CD8-positive, alpha-beta memory T cell (primary cell): ENCODE results near the gene STK32B. TPM values are rescaled to one million over a fixed set of nuclear protein-coding genes. Genes with fewer than 3 reads are reported as not detected.
A peak's percentile ranks its signal among the peaks of the same experiment; 100 is the strongest.

Experiments used
- CTCF ChIA-PET: fragments of 350-600 bp; sonication (Branson Sonifier 250); formaldehyde crosslinking; loops from one replicate; lab custom pipeline; 2021; ENCODE audit warnings: antibody characterized with exemption; lab: Charles Lee
- POLR2A ChIA-PET: fragments of 350-600 bp; sonication (Branson Sonifier 250); formaldehyde crosslinking; loops from one replicate; lab custom pipeline; 2021; ENCODE audit warnings: antibody characterized with exemption; lab: Charles Lee
- DNase-seq, 5 donors: peaks; one replicate each; pipeline versions ENCODE4 v3.0.0 to v3.0.0-alpha.2; 2020 to 2022; ENCODE audit warnings: mixed read lengths in 1 of 5
- H3K27ac ChIP-seq: one replicate; pipeline ENCODE4 v1.7.0; 2013; ENCODE audit warnings: low read depth, mild to moderate bottlenecking, low read length, moderate library complexity
- H3K27me3 ChIP-seq: 2 replicates; pipeline ENCODE4 v1.7.0; 2013; ENCODE audit warnings: low read length, mild to moderate bottlenecking; ENCODE audit not compliant: insufficient read depth, poor library complexity, severe bottlenecking
- H3K36me3 ChIP-seq: 2 replicates; pipeline ENCODE4 v1.7.0; 2013; ENCODE audit warnings: mild to moderate bottlenecking, low read length, moderate library complexity; ENCODE audit not compliant: insufficient read depth
- H3K4me1 ChIP-seq: 2 replicates; pipeline ENCODE4 v1.7.0; 2013; ENCODE audit warnings: mild to moderate bottlenecking, low read length, moderate library complexity; ENCODE audit not compliant: insufficient read depth
- H3K4me3 ChIP-seq: 2 replicates; pipeline ENCODE4 v1.7.0; 2013; ENCODE audit warnings: mild to moderate bottlenecking, low read length
- H3K9me3 ChIP-seq: 2 replicates; pipeline ENCODE4 v1.7.0; 2013; ENCODE audit warnings: mild to moderate bottlenecking, low read length
- H3K27ac Mint-ChIP-seq, 8 donors: one replicate each; pipeline ENCODE4 v1.8.0; 2020 to 2021; ENCODE audit warnings: mixed read lengths in 8 of 8, mild to moderate bottlenecking in 6 of 8, inconsistent platforms in 3 of 8, moderate library complexity in 3 of 8
- H3K27me3 Mint-ChIP-seq, 2 donors: one replicate each; pipeline ENCODE4 v1.8.0; 2020 to 2021; ENCODE audit warnings: mixed read lengths in 2 of 2, mild to moderate bottlenecking in 1 of 2, moderate library complexity in 1 of 2
- H3K36me3 Mint-ChIP-seq, 3 donors: one replicate each; pipeline ENCODE4 v1.8.0; 2020 to 2021; ENCODE audit warnings: mixed read lengths in 3 of 3, inconsistent platforms in 1 of 3, mild to moderate bottlenecking in 1 of 3
- H3K4me1 Mint-ChIP-seq, 3 donors: one replicate each; pipeline ENCODE4 v1.8.0; 2020 to 2021; ENCODE audit warnings: mixed read lengths in 3 of 3, inconsistent platforms in 1 of 3, mild to moderate bottlenecking in 1 of 3
- H3K4me3 Mint-ChIP-seq, 7 donors: one replicate each; pipeline ENCODE4 v1.8.0; 2020 to 2021; ENCODE audit warnings: mixed read lengths in 7 of 7, mild to moderate bottlenecking in 6 of 7, moderate library complexity in 4 of 7, inconsistent platforms in 2 of 7
- H3K9me3 Mint-ChIP-seq, 5 donors: one replicate each; pipeline ENCODE4 v1.8.0; 2020 to 2022; ENCODE audit warnings: mixed read lengths in 5 of 5, mild to moderate bottlenecking in 3 of 5, moderate library complexity in 2 of 5, inconsistent platforms in 1 of 5
- polyA plus RNA-seq: library from polyadenylated mRNA; unstranded; fragments of 300-500 nt; fragmentation: Illumina TruSeq; gene quantifications from one replicate; pipeline ENCODE4 v1.2.3, GENCODE V29; 2021
- total RNA-seq, 2 experiments: library from RNA; stranded (reverse); gene quantifications; one replicate each; pipeline ENCODE4 v1.2.3, GENCODE V29; 2021

The STK32B gene
- total and polyA plus RNA-seq, 3 experiments from 2014 or later = not detected

- ChIA-PET POLR2A (no interaction called here), CTCF (no interaction called here)
- Histone ChIP-seq H3K4me1 (no peaks in the 10 kb centered on the region), H3K36me3 (no peaks in the 10 kb centered on the region), H3K9me3 (no peaks in the 10 kb centered on the region), H3K27me3 (no peaks in the 10 kb centered on the region), H3K4me3 (no peak overlapping the region), H3K27ac (no peak overlapping the region)
- no peak overlapping the region for H3K27ac Mint-ChIP-seq
- peaks cover 0 to 6% (median 0%) of the 10 kb centered on the region in 5 donors for H3K9me3 Mint-ChIP-seq
- H3K4me1 Mint-ChIP-seq = no peaks in the 10 kb centered on the region
- no peak overlapping the region for H3K4me3 Mint-ChIP-seq
- DNase-seq = no peak
- H3K36me3 Mint-ChIP-seq = no peaks in the 10 kb centered on the region
- peaks cover 1 to 14% of the 10 kb centered on the region in 2 donors for H3K27me3 Mint-ChIP-seq
These were observed 82.8 kb downstream of the STK32B start for GRCh38 chr4:5133933-5134594.

DNA sequence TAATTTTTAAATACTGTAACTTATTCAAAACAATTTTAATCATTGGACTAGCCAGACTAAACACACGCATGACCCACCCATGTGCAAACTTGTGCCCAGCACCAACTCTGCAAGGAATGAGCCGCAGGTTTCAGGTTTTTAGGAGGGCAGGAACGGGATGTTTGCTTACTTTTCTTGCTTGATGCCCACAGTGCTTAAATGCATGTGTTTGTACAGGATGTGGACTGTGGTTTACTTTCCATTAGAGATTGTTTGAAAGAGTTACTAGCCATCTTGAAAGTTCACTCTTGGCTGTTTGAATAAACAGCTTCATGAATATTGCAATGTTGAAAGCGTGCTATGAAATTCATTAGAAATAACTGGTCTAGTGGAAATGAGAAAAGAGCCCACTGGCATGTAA is 83.3 kb downstream of the STK32B start:
- Histone ChIP-seq H3K27ac (no peak overlapping the region), H3K36me3 (no peaks in the 10 kb centered on the region), H3K27me3 (no peaks in the 10 kb centered on the region), H3K9me3 (no peaks in the 10 kb centered on the region), H3K4me3 (no peak overlapping the region), H3K4me1 (no peaks in the 10 kb centered on the region)
- H3K4me1 Mint-ChIP-seq = no peaks in the 10 kb centered on the region
- no peaks in the 10 kb centered on the region for H3K36me3 Mint-ChIP-seq
- no peak overlapping the region for H3K4me3 Mint-ChIP-seq
- no peak for DNase-seq
- peaks cover 0 to 6% (median 0%) of the 10 kb centered on the region in 5 donors for H3K9me3 Mint-ChIP-seq
- no peak overlapping the region for H3K27ac Mint-ChIP-seq
- ChIA-PET POLR2A (no interaction called here), CTCF (no interaction called here)
- H3K27me3 Mint-ChIP-seq = peaks cover 1 to 14% of the 10 kb centered on the region in 2 donors

DNA sequence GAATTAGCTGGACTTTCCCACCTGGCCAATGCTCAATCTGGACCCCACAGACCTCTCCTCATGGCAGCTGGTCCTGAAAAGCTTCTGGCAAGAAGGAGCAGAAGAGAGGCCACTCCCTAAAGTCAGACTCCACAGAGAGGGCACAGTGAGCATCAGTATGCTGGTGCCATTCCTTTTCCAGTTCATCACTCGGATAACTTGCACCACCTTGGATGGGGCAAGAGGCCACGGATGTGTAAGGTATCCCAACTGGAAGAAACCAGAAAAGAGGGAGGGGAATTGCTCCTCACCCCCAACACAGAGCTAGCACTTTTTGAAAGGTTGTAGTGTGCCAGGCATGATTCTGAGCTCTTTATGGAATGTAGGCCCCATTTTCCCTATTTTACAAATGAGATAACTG is 85.9 kb downstream of the STK32B start:
- Histone ChIP-seq H3K27ac (no peak overlapping the region), H3K27me3 (no peaks in the 10 kb centered on the region), H3K9me3 (no peaks in the 10 kb centered on the region), H3K4me1 (no peaks in the 10 kb centered on the region), H3K4me3 (no peak overlapping the region), H3K36me3 (no peaks in the 10 kb centered on the region)
- no peaks in the 10 kb centered on the region for H3K4me1 Mint-ChIP-seq
- no peak overlapping the region for H3K4me3 Mint-ChIP-seq
- CTCF ChIA-PET = no interaction called here
- H3K36me3 Mint-ChIP-seq = no peaks in the 10 kb centered on the region
- H3K27me3 Mint-ChIP-seq = peaks cover 1 to 3% of the 10 kb centered on the region in 2 donors
- POLR2A ChIA-PET = no interaction called here
- no peak for DNase-seq
- no peak overlapping the region for H3K27ac Mint-ChIP-seq
- H3K9me3 Mint-ChIP-seq = no peaks in the 10 kb centered on the region

DNA sequence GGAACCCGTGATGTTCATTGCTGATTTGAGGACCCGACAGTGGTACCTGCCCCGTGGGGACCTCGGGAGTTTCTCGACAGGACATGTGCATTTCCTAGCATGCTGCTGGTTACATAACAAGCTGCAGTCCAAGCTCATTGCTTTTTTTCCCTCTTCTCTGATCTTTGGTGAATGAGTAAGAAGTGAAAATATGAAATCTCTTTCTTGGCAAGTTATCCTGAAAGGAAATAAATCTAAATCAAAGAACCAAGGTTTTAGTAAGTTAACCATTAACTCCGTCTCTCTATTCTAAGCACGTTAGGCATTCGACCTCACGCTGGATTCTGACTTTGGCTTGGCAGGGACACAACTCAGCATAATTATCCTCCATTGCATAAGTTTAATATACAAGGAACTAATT is 86.6 kb downstream of the STK32B start:
- Histone ChIP-seq H3K27me3 (no peaks in the 10 kb centered on the region), H3K4me1 (no peaks in the 10 kb centered on the region), H3K4me3 (no peak overlapping the region), H3K27ac (no peak overlapping the region), H3K36me3 (no peaks in the 10 kb centered on the region), H3K9me3 (no peaks in the 10 kb centered on the region)
- peaks cover 1 to 3% of the 10 kb centered on the region in 2 donors for H3K27me3 Mint-ChIP-seq
- POLR2A ChIA-PET = no interaction called here
- no peak for DNase-seq
- H3K27ac Mint-ChIP-seq = no peak overlapping the region
- H3K9me3 Mint-ChIP-seq = no peaks in the 10 kb centered on the region
- no peaks in the 10 kb centered on the region for H3K4me1 Mint-ChIP-seq
- CTCF ChIA-PET = no interaction called here
- no peak overlapping the region for H3K4me3 Mint-ChIP-seq
- no peaks in the 10 kb centered on the region for H3K36me3 Mint-ChIP-seq

- CTCF ChIA-PET = no interaction called here
- no peaks in the 10 kb centered on the region for H3K9me3 ChIP-seq
- no peak overlapping the region for H3K27ac Mint-ChIP-seq
- H3K4me3 ChIP-seq = no peak overlapping the region
- no peaks in the 10 kb centered on the region for H3K36me3 Mint-ChIP-seq
- H3K4me1 Mint-ChIP-seq = no peaks in the 10 kb centered on the region
- peaks cover under 1 to 1% of the 10 kb centered on the region in 2 donors for H3K27me3 Mint-ChIP-seq
- no peaks in the 10 kb centered on the region for H3K27me3 ChIP-seq
- POLR2A ChIA-PET = no interaction called here
- no peak for DNase-seq
- no peaks in the 10 kb centered on the region for H3K9me3 Mint-ChIP-seq
- H3K27ac ChIP-seq = no peak overlapping the region
- H3K4me3 Mint-ChIP-seq = no peak overlapping the region
- H3K4me1 ChIP-seq = no peaks in the 10 kb centered on the region
- H3K36me3 ChIP-seq = no peaks in the 10 kb centered on the region
These were observed 87.1 kb downstream of the STK32B start for GRCh38 chr4:5138389-5138788.

DNA sequence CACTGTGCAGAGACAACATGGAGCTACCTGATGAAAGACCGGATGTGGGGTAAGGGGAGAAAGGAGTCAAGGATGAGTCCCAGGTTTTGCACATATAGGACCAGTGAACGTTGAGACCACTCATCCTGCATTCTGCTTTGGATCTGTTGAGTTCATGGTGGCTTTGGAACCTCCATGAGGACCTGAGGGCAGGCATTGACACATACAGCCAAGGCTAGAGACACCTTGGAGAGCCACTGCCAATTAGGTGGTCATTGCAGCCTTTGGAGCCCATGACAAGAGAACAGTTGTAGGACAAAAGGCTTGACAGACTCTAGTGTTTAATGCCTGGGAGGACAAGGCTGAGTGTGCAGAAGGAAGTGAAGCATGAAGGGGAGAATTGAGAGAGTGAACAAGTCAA is 87.9 kb downstream of the STK32B start:
- no peak overlapping the region for H3K27ac Mint-ChIP-seq
- POLR2A ChIA-PET = no interaction called here
- no peaks in the 10 kb centered on the region for H3K4me1 ChIP-seq
- H3K4me3 ChIP-seq = no peak overlapping the region
- no peak overlapping the region for H3K4me3 Mint-ChIP-seq
- H3K36me3 Mint-ChIP-seq = no peaks in the 10 kb centered on the region
- no peaks in the 10 kb centered on the region for H3K4me1 Mint-ChIP-seq
- no peaks in the 10 kb centered on the region for H3K9me3 ChIP-seq
- no peaks in the 10 kb centered on the region for H3K27me3 ChIP-seq
- CTCF ChIA-PET = no interaction called here
- H3K27ac ChIP-seq = no peak overlapping the region
- no peak for DNase-seq
- H3K27me3 Mint-ChIP-seq = peaks cover 0 to 1% of the 10 kb centered on the region in 2 donors
- no peaks in the 10 kb centered on the region for H3K36me3 ChIP-seq
- no peaks in the 10 kb centered on the region for H3K9me3 Mint-ChIP-seq

- H3K4me1 Mint-ChIP-seq = no peaks in the 10 kb centered on the region
- no peaks in the 10 kb centered on the region for H3K36me3 ChIP-seq
- no peaks in the 10 kb centered on the region for H3K9me3 ChIP-seq
- no peaks in the 10 kb centered on the region for H3K27me3 ChIP-seq
- DNase-seq = no peak
- H3K4me3 Mint-ChIP-seq = no peak overlapping the region
- no peaks in the 10 kb centered on the region for H3K36me3 Mint-ChIP-seq
- ChIA-PET CTCF (no interaction called here), POLR2A (no interaction called here)
- peaks cover 0 to 2% (median 0%) of the 10 kb centered on the region in 5 donors for H3K9me3 Mint-ChIP-seq
- H3K27me3 Mint-ChIP-seq = peaks cover 0 to 1% of the 10 kb centered on the region in 2 donors
- H3K27ac ChIP-seq = no peak overlapping the region
- H3K4me1 ChIP-seq = no peaks in the 10 kb centered on the region
- H3K27ac Mint-ChIP-seq = no peak overlapping the region
- no peak overlapping the region for H3K4me3 ChIP-seq
These were observed 90.5 kb downstream of the STK32B start for GRCh38 chr4:5141802-5142201.

- CTCF ChIA-PET = no interaction called here
- no peak for DNase-seq
- H3K27ac ChIP-seq = no peak overlapping the region
- H3K9me3 Mint-ChIP-seq = peaks cover 0 to 2% (median 0%) of the 10 kb centered on the region in 5 donors
- H3K4me1 Mint-ChIP-seq = no peaks in the 10 kb centered on the region
- no peak overlapping the region for H3K4me3 ChIP-seq
- no peaks in the 10 kb centered on the region for H3K27me3 Mint-ChIP-seq
- no peaks in the 10 kb centered on the region for H3K36me3 ChIP-seq
- no peaks in the 10 kb centered on the region for H3K9me3 ChIP-seq
- no peaks in the 10 kb centered on the region for H3K27me3 ChIP-seq
- no peak overlapping the region for H3K4me3 Mint-ChIP-seq
- H3K4me1 ChIP-seq = no peaks in the 10 kb centered on the region
- H3K27ac Mint-ChIP-seq = peak overlapping the region in 1 of 8 donors; percentile 85
- POLR2A ChIA-PET = no interaction called here
- no peaks in the 10 kb centered on the region for H3K36me3 Mint-ChIP-seq
These were observed 91.4 kb downstream of the STK32B start for GRCh38 chr4:5142726-5143125.
